HEK293 (cell line): Measurements from ENCODE around the gene NINJ2.

Experiments used
- KLF16 ChIP-seq: fragments of 450-650 bp; formaldehyde crosslinking; IDR thresholded peaks from 2 replicates; pipeline ENCODE4 v1.5.1; 2017; ENCODE audit warnings: missing biosample characterization, missing genetic modification characterization
- REPIN1 ChIP-seq: fragments of 450-650 bp; formaldehyde crosslinking; IDR thresholded peaks from 2 replicates; pipeline ENCODE4 v1.5.1; 2017; ENCODE audit warnings: missing biosample characterization, missing genetic modification characterization, low read depth
- ZBTB8A ChIP-seq: fragments of 450-650 bp; formaldehyde crosslinking; IDR thresholded peaks from 2 replicates; pipeline ENCODE4 v1.5.1; 2016; ENCODE audit warnings: missing biosample characterization, missing genetic modification characterization
- ZNF19 ChIP-seq: fragments of 450-650 bp; formaldehyde crosslinking; IDR thresholded peaks from 2 replicates; pipeline ENCODE4; 2016; ENCODE audit warnings: missing biosample characterization, missing genetic modification characterization, low read depth
- ZNF843 ChIP-seq: fragments of 450-650 bp; formaldehyde crosslinking; IDR thresholded peaks from 2 replicates; pipeline ENCODE4 v1.5.1; 2016; ENCODE audit warnings: missing biosample characterization, missing genetic modification characterization
- TF ChIP-seq, protein P1 (sequence below): fragments of 450-650 bp; formaldehyde crosslinking; IDR thresholded peaks from 2 replicates; pipeline ENCODE4 v1.5.1; 2016; ENCODE audit warnings: missing biosample characterization, missing genetic modification characterization
- TF ChIP-seq, protein P2 (sequence below): fragments of 450-650 bp; formaldehyde crosslinking; IDR thresholded peaks from 2 replicates; pipeline ENCODE4 v1.5.1; 2016; ENCODE audit warnings: missing biosample characterization, missing genetic modification characterization

DNA sequence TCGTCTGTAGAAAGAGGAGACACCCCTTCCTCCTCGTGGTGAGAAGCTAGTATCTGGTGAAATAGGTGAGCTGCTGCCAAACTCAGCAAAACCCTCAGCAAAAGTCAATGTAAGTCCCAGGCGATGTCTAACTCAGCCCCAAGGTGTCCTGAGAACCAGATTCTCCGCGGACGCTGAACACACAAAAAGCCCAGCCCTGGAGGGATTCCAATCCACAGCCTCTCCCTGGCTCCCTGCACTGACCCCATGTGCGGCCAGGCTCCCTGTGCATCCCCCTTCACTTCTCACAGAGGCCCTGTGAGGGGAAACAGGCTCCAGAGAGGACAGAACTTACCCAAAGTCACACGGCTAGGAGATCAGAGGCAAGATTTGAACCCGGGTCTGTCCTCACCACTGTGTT, 81.5 kb downstream of the NINJ2 start:
- TF ChIP-seq ZNF19 (tag by site-specific recombination) (no peak), KLF16 (tag by site-specific recombination) (no peak), ZNF843 (no peak), ZBTB8A (tag by site-specific recombination) (no peak), REPIN1 (tag by site-specific recombination) (no peak)
- TF ChIP-seq, protein P1, sequence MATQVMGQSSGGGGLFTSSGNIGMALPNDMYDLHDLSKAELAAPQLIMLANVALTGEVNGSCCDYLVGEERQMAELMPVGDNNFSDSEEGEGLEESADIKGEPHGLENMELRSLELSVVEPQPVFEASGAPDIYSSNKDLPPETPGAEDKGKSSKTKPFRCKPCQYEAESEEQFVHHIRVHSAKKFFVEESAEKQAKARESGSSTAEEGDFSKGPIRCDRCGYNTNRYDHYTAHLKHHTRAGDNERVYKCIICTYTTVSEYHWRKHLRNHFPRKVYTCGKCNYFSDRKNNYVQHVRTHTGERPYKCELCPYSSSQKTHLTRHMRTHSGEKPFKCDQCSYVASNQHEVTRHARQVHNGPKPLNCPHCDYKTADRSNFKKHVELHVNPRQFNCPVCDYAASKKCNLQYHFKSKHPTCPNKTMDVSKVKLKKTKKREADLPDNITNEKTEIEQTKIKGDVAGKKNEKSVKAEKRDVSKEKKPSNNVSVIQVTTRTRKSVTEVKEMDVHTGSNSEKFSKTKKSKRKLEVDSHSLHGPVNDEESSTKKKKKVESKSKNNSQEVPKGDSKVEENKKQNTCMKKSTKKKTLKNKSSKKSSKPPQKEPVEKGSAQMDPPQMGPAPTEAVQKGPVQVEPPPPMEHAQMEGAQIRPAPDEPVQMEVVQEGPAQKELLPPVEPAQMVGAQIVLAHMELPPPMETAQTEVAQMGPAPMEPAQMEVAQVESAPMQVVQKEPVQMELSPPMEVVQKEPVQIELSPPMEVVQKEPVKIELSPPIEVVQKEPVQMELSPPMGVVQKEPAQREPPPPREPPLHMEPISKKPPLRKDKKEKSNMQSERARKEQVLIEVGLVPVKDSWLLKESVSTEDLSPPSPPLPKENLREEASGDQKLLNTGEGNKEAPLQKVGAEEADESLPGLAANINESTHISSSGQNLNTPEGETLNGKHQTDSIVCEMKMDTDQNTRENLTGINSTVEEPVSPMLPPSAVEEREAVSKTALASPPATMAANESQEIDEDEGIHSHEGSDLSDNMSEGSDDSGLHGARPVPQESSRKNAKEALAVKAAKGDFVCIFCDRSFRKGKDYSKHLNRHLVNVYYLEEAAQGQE (tag by site-specific recombination): no peak
- TF ChIP-seq, protein P2, sequence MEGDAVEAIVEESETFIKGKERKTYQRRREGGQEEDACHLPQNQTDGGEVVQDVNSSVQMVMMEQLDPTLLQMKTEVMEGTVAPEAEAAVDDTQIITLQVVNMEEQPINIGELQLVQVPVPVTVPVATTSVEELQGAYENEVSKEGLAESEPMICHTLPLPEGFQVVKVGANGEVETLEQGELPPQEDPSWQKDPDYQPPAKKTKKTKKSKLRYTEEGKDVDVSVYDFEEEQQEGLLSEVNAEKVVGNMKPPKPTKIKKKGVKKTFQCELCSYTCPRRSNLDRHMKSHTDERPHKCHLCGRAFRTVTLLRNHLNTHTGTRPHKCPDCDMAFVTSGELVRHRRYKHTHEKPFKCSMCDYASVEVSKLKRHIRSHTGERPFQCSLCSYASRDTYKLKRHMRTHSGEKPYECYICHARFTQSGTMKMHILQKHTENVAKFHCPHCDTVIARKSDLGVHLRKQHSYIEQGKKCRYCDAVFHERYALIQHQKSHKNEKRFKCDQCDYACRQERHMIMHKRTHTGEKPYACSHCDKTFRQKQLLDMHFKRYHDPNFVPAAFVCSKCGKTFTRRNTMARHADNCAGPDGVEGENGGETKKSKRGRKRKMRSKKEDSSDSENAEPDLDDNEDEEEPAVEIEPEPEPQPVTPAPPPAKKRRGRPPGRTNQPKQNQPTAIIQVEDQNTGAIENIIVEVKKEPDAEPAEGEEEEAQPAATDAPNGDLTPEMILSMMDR (tag by site-specific recombination): no peak
